ENCODE results near the gene E2F8. TPM values are rescaled to one million over a fixed set of nuclear protein-coding genes. Genes with fewer than 3 reads are reported as not detected.

E2F8 gene
- total and polyA plus RNA-seq, 2 donors (not counting 3 experiments of a cell fraction or from before 2014, with no cell fraction given): 6.5 to 19.1 TPM

DNA sequence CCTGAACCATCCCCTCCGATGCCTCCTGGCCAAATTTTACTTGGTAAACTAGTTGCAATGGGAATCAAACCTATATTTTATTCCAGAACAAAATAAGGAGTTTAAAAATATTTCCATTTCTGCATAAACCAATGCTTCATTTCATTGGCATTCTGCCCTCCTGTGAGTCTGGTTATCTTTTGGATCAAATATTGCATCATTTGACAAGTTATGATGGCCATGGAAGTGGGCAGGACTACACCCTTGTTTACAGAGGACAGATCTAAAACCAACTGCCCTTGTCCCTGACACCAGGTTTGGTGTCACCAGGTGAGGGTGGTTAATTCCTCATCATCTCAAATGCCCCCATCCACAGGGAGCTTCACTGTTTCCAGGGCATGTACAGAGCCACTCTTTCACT lies 28.2 kb upstream of the E2F8 start:
- H3K27me3 ChIP-seq (ENCODE audit: control insufficient read depth in 2 of 2, insufficient read depth in 2 of 2, low read length in 2 of 2): peaks cover 26 to 28% of the 10 kb centered on the region in 2 experiments
- FAIRE-seq: no peak
- H3K4me3 ChIP-seq (replicated peaks in 1 of 3; ENCODE audit: insufficient read depth in 1 of 3, low read depth in 1 of 3, low read length in 3 of 3): no peak overlapping the region
- no peaks in the 10 kb centered on the region for H3K79me2 ChIP-seq (ENCODE audit: control insufficient read depth, insufficient read depth, low read length)
- H3K4me1 ChIP-seq (ENCODE audit: control insufficient read depth, extremely low read depth, insufficient read depth, low read length): no peaks in the 10 kb centered on the region
- no peak for TF ChIP-seq POLR2A (IDR thresholded peaks at IDR 0.05; ENCODE audit: low read depth, low read length)
- TF ChIP-seq FOS (IDR thresholded peaks at IDR 0.05; ENCODE audit: borderline replicate concordance, insufficient read depth, low read length): no peak
- TF ChIP-seq, protein P1, sequence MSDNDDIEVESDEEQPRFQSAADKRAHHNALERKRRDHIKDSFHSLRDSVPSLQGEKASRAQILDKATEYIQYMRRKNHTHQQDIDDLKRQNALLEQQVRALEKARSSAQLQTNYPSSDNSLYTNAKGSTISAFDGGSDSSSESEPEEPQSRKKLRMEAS (IDR thresholded peaks at IDR 0.05; ENCODE audit: insufficient read depth, insufficient read length): no peak
- TF ChIP-seq, protein P2, sequence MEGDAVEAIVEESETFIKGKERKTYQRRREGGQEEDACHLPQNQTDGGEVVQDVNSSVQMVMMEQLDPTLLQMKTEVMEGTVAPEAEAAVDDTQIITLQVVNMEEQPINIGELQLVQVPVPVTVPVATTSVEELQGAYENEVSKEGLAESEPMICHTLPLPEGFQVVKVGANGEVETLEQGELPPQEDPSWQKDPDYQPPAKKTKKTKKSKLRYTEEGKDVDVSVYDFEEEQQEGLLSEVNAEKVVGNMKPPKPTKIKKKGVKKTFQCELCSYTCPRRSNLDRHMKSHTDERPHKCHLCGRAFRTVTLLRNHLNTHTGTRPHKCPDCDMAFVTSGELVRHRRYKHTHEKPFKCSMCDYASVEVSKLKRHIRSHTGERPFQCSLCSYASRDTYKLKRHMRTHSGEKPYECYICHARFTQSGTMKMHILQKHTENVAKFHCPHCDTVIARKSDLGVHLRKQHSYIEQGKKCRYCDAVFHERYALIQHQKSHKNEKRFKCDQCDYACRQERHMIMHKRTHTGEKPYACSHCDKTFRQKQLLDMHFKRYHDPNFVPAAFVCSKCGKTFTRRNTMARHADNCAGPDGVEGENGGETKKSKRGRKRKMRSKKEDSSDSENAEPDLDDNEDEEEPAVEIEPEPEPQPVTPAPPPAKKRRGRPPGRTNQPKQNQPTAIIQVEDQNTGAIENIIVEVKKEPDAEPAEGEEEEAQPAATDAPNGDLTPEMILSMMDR (IDR thresholded peaks at IDR 0.05; ENCODE audit: extremely low read depth in 1 of 2, insufficient read depth in 1 of 2, low read depth in 1 of 2, low read length in 2 of 2): no peak
- TF ChIP-seq GATA2 (IDR thresholded peaks at IDR 0.05; ENCODE audit: insufficient read depth, insufficient read length, low read depth, low read length): no peak
- TF ChIP-seq MYC (IDR thresholded peaks at IDR 0.05; ENCODE audit: low read depth, low read length): no peak
- no peak for TF ChIP-seq POLR2AphosphoS5 (IDR thresholded peaks at IDR 0.05; ENCODE audit: insufficient read depth, low read depth, low read length)
- no peak for TF ChIP-seq JUN (IDR thresholded peaks at IDR 0.05; ENCODE audit: borderline replicate concordance, insufficient read depth, insufficient read length, low read depth)
- no peak for TF ChIP-seq EZH2 (IDR thresholded peaks at IDR 0.05; ENCODE audit: borderline replicate concordance, low read depth, low read length, severe bottlenecking)
- no peaks in the 10 kb centered on the region for H4K20me1 ChIP-seq (replicated peaks; ENCODE audit: control insufficient read depth, extremely low read depth, insufficient read depth, low read length)
- no peak overlapping the region for H3K27ac ChIP-seq (ENCODE audit: insufficient read depth, low read depth, low read length)
- H3K9ac ChIP-seq (replicated peaks; ENCODE audit: extremely low read depth, insufficient read depth, low read length): no peak overlapping the region
- CTCF ChIA-PET: no interaction called here
- dilution Hi-C loops (cut with MboI; ENCODE audit: extremely low pct_ligation_motif_present, low sequenced_read_pairs) (no loop called here), intact Hi-C loops (cut with micrococcal nuclease) (no loop called here)
- no peaks in the 10 kb centered on the region for H3K9me1 ChIP-seq (replicated peaks; ENCODE audit: control insufficient read depth, extremely low read depth, insufficient read depth, low read length)
- DNase-seq (ENCODE audit: low read depth, low spot score): no peak
- no peak overlapping the region for H3K4me2 ChIP-seq (ENCODE audit: insufficient read depth, low read length)
- no peaks in the 10 kb centered on the region for H3K36me3 ChIP-seq (ENCODE audit: control insufficient read depth in 2 of 2, extremely low read depth in 1 of 2, insufficient read depth in 2 of 2, low read length in 2 of 2)
- no peak overlapping the region for H2AFZ ChIP-seq (ENCODE audit: low read depth, low read length)
- no TSS peak for BruUV-seq (replicated peaks)
- POLR2A ChIA-PET: no interaction called here
- no peaks in the 10 kb centered on the region for H3K9me3 ChIP-seq (replicated peaks; ENCODE audit: control insufficient read depth, insufficient read depth, low read length)

Measured in endothelial cell of umbilical vein (primary cell).